HG03175 (cell line): ENCODE results near the gene ASCL5.

ENCODE experiments used
- ATAC-seq: cut with Tn5 transposase; IDR thresholded peaks from one replicate; pipeline ENCODE4 v1.9.1; 2021; ENCODE audit warnings: mild to moderate bottlenecking, moderate library complexity; ENCODE audit not compliant: unreplicated experiment

Gene ASCL5

GRCh38 chr1:201088901-201089525, 38.0 kb downstream of the ASCL5 start:
- ATAC-seq = no peak

- no peak for ATAC-seq
Observed at GRCh38 chr1:201088395-201088794, 38.6 kb downstream of the ASCL5 start.

- ATAC-seq = no peak
Observed at GRCh38 chr1:201085902-201086735, 40.9 kb downstream of the ASCL5 start.

GRCh38 chr1:201084295-201084694, 42.7 kb downstream of the ASCL5 start:
- no peak for ATAC-seq

GRCh38 chr1:201083741-201084140, 43.2 kb downstream of the ASCL5 start:
- no peak for ATAC-seq

- no peak for ATAC-seq
Observed at GRCh38 chr1:201080135-201080534, 46.8 kb downstream of the ASCL5 start.

- no peak for ATAC-seq
Observed at GRCh38 chr1:201077736-201078135, 49.2 kb downstream of the ASCL5 start.

- no peak for ATAC-seq
Observed at GRCh38 chr1:201077116-201077515, 49.9 kb downstream of the ASCL5 start.

GRCh38 chr1:201076092-201076491, 50.9 kb downstream of the ASCL5 start:
- ATAC-seq = no peak

- ATAC-seq = no peak
Observed at GRCh38 chr1:201074018-201074417, 53.0 kb downstream of the ASCL5 start.

- no peak for ATAC-seq
Observed at GRCh38 chr1:201072922-201073321, 54.1 kb downstream of the ASCL5 start.

GRCh38 chr1:201072149-201072548, 54.8 kb downstream of the ASCL5 start:
- no peak for ATAC-seq

- no peak for ATAC-seq
Observed at GRCh38 chr1:201069636-201070035, 57.3 kb downstream of the ASCL5 start.

- ATAC-seq = no peak
Observed at GRCh38 chr1:201068976-201069375, 58.0 kb downstream of the ASCL5 start.

GRCh38 chr1:201066986-201067385, 60.0 kb downstream of the ASCL5 start:
- ATAC-seq = no peak

GRCh38 chr1:201065686-201066085, 61.3 kb downstream of the ASCL5 start:
- no peak for ATAC-seq

- ATAC-seq = no peak
Observed at GRCh38 chr1:201064806-201065205, 62.2 kb downstream of the ASCL5 start.
